Trophoblast cell (in vitro differentiated cells and primary cell): ENCODE results near the gene MS4A18.

ENCODE experiments used
- DNase-seq, 2 donors: peaks; one replicate each; pipeline ENCODE4 v3.0.0-alpha.2; 2016
- H2AFZ ChIP-seq: 2 replicates; pipeline ENCODE4 v1.6.1; 2013; ENCODE audit warnings: low read length, moderate library complexity, mild to moderate bottlenecking; ENCODE audit not compliant: insufficient read depth, poor library complexity
- H2AK5ac ChIP-seq: 2 replicates; pipeline ENCODE4 v1.6.1; 2013; ENCODE audit warnings: mild to moderate bottlenecking, low read length
- H2BK120ac ChIP-seq: 2 replicates; pipeline ENCODE4 v1.6.1; 2013; ENCODE audit warnings: low read length, mild to moderate bottlenecking, moderate library complexity; ENCODE audit not compliant: insufficient read depth, poor library complexity
- H2BK12ac ChIP-seq: 2 replicates; pipeline ENCODE4 v1.6.1; 2013; ENCODE audit warnings: mild to moderate bottlenecking, low read length, moderate library complexity
- H2BK5ac ChIP-seq: 2 replicates; pipeline ENCODE4 v1.6.1; 2013; ENCODE audit warnings: low read length, low read depth, moderate library complexity, mild to moderate bottlenecking; ENCODE audit not compliant: poor library complexity
- H3K14ac ChIP-seq: 2 replicates; pipeline ENCODE4 v1.6.1; 2013; ENCODE audit warnings: mild to moderate bottlenecking, low read length
- H3K18ac ChIP-seq: 2 replicates; pipeline ENCODE4 v1.6.1; 2013; ENCODE audit warnings: mild to moderate bottlenecking, low read length
- H3K23ac ChIP-seq: 2 replicates; pipeline ENCODE4 v1.6.1; 2013; ENCODE audit warnings: low read length
- H3K27ac ChIP-seq: 2 replicates; pipeline ENCODE4 v1.5.1; 2013; ENCODE audit warnings: low read depth, mild to moderate bottlenecking, inconsistent platforms, low read length, moderate library complexity
- H3K27me3 ChIP-seq: 2 replicates; pipeline ENCODE4 v1.6.1; 2013; ENCODE audit warnings: inconsistent platforms, mild to moderate bottlenecking, low read length, moderate library complexity; ENCODE audit not compliant: insufficient read depth
- H3K36me3 ChIP-seq, 2 experiments: 1 replicate in 1 of 2; 2 replicates in 1 of 2; pipeline ENCODE4 v1.6.1; 2013; ENCODE audit warnings: low read length in 2 of 2, mild to moderate bottlenecking in 2 of 2, moderate library complexity in 1 of 2; ENCODE audit not compliant: insufficient read depth in 2 of 2, control insufficient read depth in 1 of 2
- H3K4ac ChIP-seq: 2 replicates; pipeline ENCODE4 v1.6.1; 2013; ENCODE audit warnings: low read depth, mild to moderate bottlenecking, low read length, moderate library complexity
- H3K4me1 ChIP-seq, 2 experiments: 1 replicate in 1 of 2; 2 replicates in 1 of 2; pipeline ENCODE4 v1.6.1; 2013; ENCODE audit warnings: low read length in 2 of 2, mild to moderate bottlenecking in 2 of 2, moderate library complexity in 1 of 2; ENCODE audit not compliant: insufficient read depth in 2 of 2, control insufficient read depth in 1 of 2
- H3K4me2 ChIP-seq: 2 replicates; pipeline ENCODE4 v1.6.1; 2013; ENCODE audit warnings: inconsistent platforms, mild to moderate bottlenecking, low read length, moderate library complexity
- H3K4me3 ChIP-seq: 2 replicates; pipeline ENCODE4 v1.5.1; 2013; ENCODE audit warnings: mild to moderate bottlenecking, low read depth, low read length, inconsistent platforms
- H3K79me1 ChIP-seq: one replicate; pipeline ENCODE4 v1.6.1; 2013; ENCODE audit warnings: low read length
- H3K79me2 ChIP-seq: 2 replicates; pipeline ENCODE4 v1.6.1; 2013; ENCODE audit warnings: low read length, mild to moderate bottlenecking; ENCODE audit not compliant: control insufficient read depth, insufficient read depth, poor library complexity
- H3K9ac ChIP-seq: 2 replicates; pipeline ENCODE4 v1.6.1; 2013; ENCODE audit warnings: mild to moderate bottlenecking, low read length
- H3K9me3 ChIP-seq: 2 replicates; pipeline ENCODE4 v1.6.1; 2013; ENCODE audit warnings: low read depth, mild to moderate bottlenecking, control low read depth, inconsistent platforms, low read length; ENCODE audit not compliant: insufficient read depth
- H4K12ac ChIP-seq: 2 replicates; pipeline ENCODE4 v1.6.1; 2013; ENCODE audit warnings: low read depth, mild to moderate bottlenecking, low read length, moderate library complexity
- H4K8ac ChIP-seq: 2 replicates; pipeline ENCODE4 v1.6.1; 2013; ENCODE audit warnings: low read depth, mild to moderate bottlenecking, low read length, moderate library complexity
- H4K91ac ChIP-seq: one replicate; pipeline ENCODE4 v1.6.1; 2013; ENCODE audit warnings: low read depth, mild to moderate bottlenecking, low read length, moderate library complexity
- WGBS: extraction: QIAGEN DNeasy Blood & Tissue Kit; methylation state at CpG from one replicate; pipeline ENCODE4 v1.1.7; 2013; ENCODE audit warnings: missing lambda C conversion rate; ENCODE audit not compliant: insufficient read length, insufficient coverage; ENCODE audit errors: extremely low coverage; 5-methylcytosine and 5-hydroxymethylcytosine counted together

MS4A18 gene

GRCh38 chr11:60782393-60783140, 58.0 kb downstream of the MS4A18 start:
- Histone ChIP-seq H3K9ac (no peak overlapping the region), H3K4me2 (no peak overlapping the region), H3K27me3 (no peaks in the 10 kb centered on the region), H3K79me2 (no peaks in the 10 kb centered on the region), H3K18ac (no peak overlapping the region), H2BK120ac (no peak overlapping the region), H3K27ac (no peak overlapping the region), H2AFZ (no peak overlapping the region), H3K14ac (no peak overlapping the region), H2AK5ac (no peak overlapping the region), H4K91ac (no peak overlapping the region), H4K8ac (no peak overlapping the region), H3K4ac (no peak overlapping the region), H3K79me1 (no peaks in the 10 kb centered on the region), H3K9me3 (peaks cover 2% of the 10 kb centered on the region), H2BK5ac (no peak overlapping the region), H4K12ac (no peak overlapping the region), H3K4me3 (no peak overlapping the region), H3K36me3 (no peaks in the 10 kb centered on the region), H3K4me1 (peaks cover 0 to 2% of the 10 kb centered on the region in 2 experiments), H2BK12ac (no peak overlapping the region), H3K23ac (no peak overlapping the region)
- DNase-seq = no peak
- WGBS = no CpG with 5 or more reads among the region's 12 CpGs

- DNase-seq = no peak
Measured at GRCh38 chr11:60783141-60783484, 58.6 kb downstream of the MS4A18 start.

GRCh38 chr11:60783911-60784310, 59.4 kb downstream of the MS4A18 start:
- no peak overlapping the region for H4K12ac ChIP-seq
- no peaks in the 10 kb centered on the region for H3K27me3 ChIP-seq
- no peak overlapping the region for H2AFZ ChIP-seq
- no peak overlapping the region for H2AK5ac ChIP-seq
- no peak overlapping the region for H3K4me3 ChIP-seq
- no peaks in the 10 kb centered on the region for H3K4me1 ChIP-seq
- H3K36me3 ChIP-seq = no peaks in the 10 kb centered on the region
- peaks cover 2% of the 10 kb centered on the region for H3K9me3 ChIP-seq
- H2BK5ac ChIP-seq = no peak overlapping the region
- H3K9ac ChIP-seq = no peak overlapping the region
- H3K79me2 ChIP-seq = no peaks in the 10 kb centered on the region
- no peaks in the 10 kb centered on the region for H3K79me1 ChIP-seq
- no peak overlapping the region for H2BK120ac ChIP-seq
- no peak overlapping the region for H3K23ac ChIP-seq
- no peak overlapping the region for H2BK12ac ChIP-seq
- no peak overlapping the region for H3K18ac ChIP-seq
- no peak overlapping the region for H4K91ac ChIP-seq
- no peak overlapping the region for H3K4ac ChIP-seq
- H3K4me2 ChIP-seq = no peak overlapping the region
- no peak overlapping the region for H3K27ac ChIP-seq
- H3K14ac ChIP-seq = no peak overlapping the region
- DNase-seq = no peak
- H4K8ac ChIP-seq = no peak overlapping the region
- WGBS = no CpG with 5 or more reads among the region's 7 CpGs

More at GRCh38 chr11:60783141-60783484, 58.6 kb downstream of the MS4A18 start:
- peaks cover 2% of the 10 kb centered on the region for H3K9me3 ChIP-seq
- no CpG with 5 or more reads among the region's 8 CpGs for WGBS
- H3K23ac ChIP-seq = no peak overlapping the region
- no peak overlapping the region for H2AFZ ChIP-seq
- H4K12ac ChIP-seq = no peak overlapping the region
- H3K27me3 ChIP-seq = no peaks in the 10 kb centered on the region
- H2AK5ac ChIP-seq = no peak overlapping the region
- no peaks in the 10 kb centered on the region for H3K79me2 ChIP-seq
- H3K27ac ChIP-seq = no peak overlapping the region
- no peak overlapping the region for H3K4me2 ChIP-seq
- H2BK5ac ChIP-seq = no peak overlapping the region
- H4K8ac ChIP-seq = no peak overlapping the region
- no peaks in the 10 kb centered on the region for H3K36me3 ChIP-seq
- no peak overlapping the region for H3K14ac ChIP-seq
- H2BK12ac ChIP-seq = no peak overlapping the region
- no peak overlapping the region for H2BK120ac ChIP-seq
- H3K18ac ChIP-seq = no peak overlapping the region
- no peaks in the 10 kb centered on the region for H3K79me1 ChIP-seq
- no peak overlapping the region for H4K91ac ChIP-seq
- H3K9ac ChIP-seq = no peak overlapping the region
- H3K4me3 ChIP-seq = no peak overlapping the region
- H3K4ac ChIP-seq = no peak overlapping the region
- H3K4me1 ChIP-seq = no peaks in the 10 kb centered on the region

DNA sequence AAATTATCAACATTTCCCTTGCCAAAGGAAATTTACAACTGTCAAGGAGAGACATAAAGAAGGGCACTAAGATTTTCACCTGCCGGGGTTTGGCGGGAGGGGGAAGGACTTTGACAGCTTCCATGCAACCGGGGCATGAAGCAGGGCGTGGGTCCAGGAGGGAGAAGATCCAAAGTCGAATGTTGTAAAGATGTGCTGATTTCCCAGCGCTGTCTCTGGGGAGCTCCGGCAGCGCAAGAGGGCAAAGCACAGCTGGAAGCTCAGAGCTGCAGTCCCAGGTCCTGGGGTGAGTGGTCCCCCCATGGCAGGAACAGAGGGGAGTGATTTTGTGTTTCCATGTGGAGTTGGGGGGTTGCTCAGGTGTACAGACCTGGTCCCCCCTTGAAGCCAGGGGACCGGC, 60.6 kb downstream of the MS4A18 start, which contains the start of gene MS4A10:
MS4A10 (plus strand) TSS at position 198 of the 400 bp plus-strand sequence. CDS start 5,003 bp downstream, outside the sequence.
- H2BK5ac ChIP-seq = no peak within 1 kb of the TSS
- no peak within 1 kb of the TSS for H4K8ac ChIP-seq
- no peak for DNase-seq
- no peak within 1 kb of the TSS for H2BK120ac ChIP-seq
- H3K27ac ChIP-seq = no peak within 1 kb of the TSS
- H4K91ac ChIP-seq = no peak within 1 kb of the TSS
- peaks cover 4% of the 10 kb centered on the region for H3K9me3 ChIP-seq
- no peak within 1 kb of the TSS for H2AK5ac ChIP-seq
- no peak within 1 kb of the TSS for H3K9ac ChIP-seq
- H3K79me2 ChIP-seq = no peaks in the 10 kb centered on the region
- no peaks in the 10 kb centered on the region for H3K36me3 ChIP-seq
- H3K79me1 ChIP-seq = no peaks in the 10 kb centered on the region
- H3K27me3 ChIP-seq = no peaks in the 10 kb centered on the region
- no peak within 1 kb of the TSS for H3K14ac ChIP-seq
- no peak within 1 kb of the TSS for H3K23ac ChIP-seq
- H3K18ac ChIP-seq = no peak within 1 kb of the TSS
- WGBS = no CpG with 5 or more reads among the region's 9 CpGs
- no peak within 1 kb of the TSS for H3K4ac ChIP-seq
- no peak within 1 kb of the TSS for H3K4me3 ChIP-seq
- H2BK12ac ChIP-seq = no peak within 1 kb of the TSS
- no peaks in the 10 kb centered on the region for H3K4me1 ChIP-seq
- H2AFZ ChIP-seq = no peak within 1 kb of the TSS
- no peak within 1 kb of the TSS for H4K12ac ChIP-seq
- H3K4me2 ChIP-seq = no peak within 1 kb of the TSS
